22Rv1 (cell line): Measurements from ENCODE around the gene TEAD3.

Experiments used
- CTCF ChIP-seq: fragments of 450-650 bp; IDR thresholded peaks from 2 replicates; pipeline ENCODE4 v1.5.1; 2017; ENCODE audit warnings: mild to moderate bottlenecking
- ZFX ChIP-seq: fragments of 450-650 bp; IDR thresholded peaks from 2 replicates; pipeline ENCODE4 v1.6.1; 2017; ENCODE audit warnings: antibody characterized with exemption, borderline replicate concordance

- TF ChIP-seq CTCF (no peak), ZFX (no peak)
Measured at GRCh38 chr6:35469751-35470662, 26.9 kb downstream of the TEAD3 start.
